Measurements from ENCODE around the gene AACS. TPM values are rescaled to one million over a fixed set of nuclear protein-coding genes. Genes with fewer than 3 reads are reported as not detected.

Gene AACS
- total RNA-seq, 1 experiment from 2014 or later: 31.3 TPM

GRCh38 chr12:125143491-125143890 is 78.3 kb downstream of the AACS start:
- POLR2A ChIA-PET: no interaction called here
- intact Hi-C loops (cut with micrococcal nuclease; ENCODE audit: unreplicated experiment): no loop called here
- H3K9me3 Mint-ChIP-seq (ENCODE audit: unreplicated experiment): no peaks in the 10 kb centered on the region
- H3K4me3 Mint-ChIP-seq (ENCODE audit: unreplicated experiment): no peak overlapping the region
- H3K27ac Mint-ChIP-seq (ENCODE audit: unreplicated experiment): no peak overlapping the region
- Histone ChIP-seq H3K4me1 (no peaks in the 10 kb centered on the region), H3K36me3 (ENCODE audit: control insufficient read depth, insufficient read depth, low read length) (no peaks in the 10 kb centered on the region), H3K27me3 (replicated peaks; ENCODE audit: control insufficient read depth, insufficient read depth, low read length) (no peaks in the 10 kb centered on the region), H3K4me3 (ENCODE audit: low read depth, low read length) (no peak overlapping the region), H3K9me3 (no peaks in the 10 kb centered on the region)
- H3K4me1 Mint-ChIP-seq (ENCODE audit: low read depth, unreplicated experiment): no peaks in the 10 kb centered on the region
- peaks cover 12% of the 10 kb centered on the region for H3K36me3 Mint-ChIP-seq (ENCODE audit: insufficient read depth, unreplicated experiment)
- no peak for DNase-seq
- CTCF ChIA-PET: no interaction called here
- TF ChIP-seq CTCF (IDR thresholded peaks at IDR 0.05; ENCODE audit: insufficient read depth in 1 of 2, low read depth in 1 of 2, low read length in 1 of 2, severe bottlenecking in 1 of 2, unreplicated experiment in 1 of 2): no peak
- no TSS peak for BruUV-seq (replicated peaks)
- H3K27me3 Mint-ChIP-seq (ENCODE audit: insufficient read depth, unreplicated experiment): no peaks in the 10 kb centered on the region

- Histone ChIP-seq H3K27me3 (replicated peaks; ENCODE audit: control insufficient read depth, insufficient read depth, low read length) (no peaks in the 10 kb centered on the region), H3K4me1 (no peaks in the 10 kb centered on the region), H3K9me3 (no peaks in the 10 kb centered on the region), H3K4me3 (ENCODE audit: low read depth, low read length) (no peak overlapping the region), H3K36me3 (ENCODE audit: control insufficient read depth, insufficient read depth, low read length) (no peaks in the 10 kb centered on the region)
- Mint-ChIP-seq H3K4me3 (ENCODE audit: unreplicated experiment) (no peak overlapping the region), H3K9me3 (ENCODE audit: unreplicated experiment) (no peaks in the 10 kb centered on the region), H3K4me1 (ENCODE audit: low read depth, unreplicated experiment) (no peaks in the 10 kb centered on the region), H3K36me3 (ENCODE audit: insufficient read depth, unreplicated experiment) (peaks cover 12% of the 10 kb centered on the region), H3K27me3 (ENCODE audit: insufficient read depth, unreplicated experiment) (no peaks in the 10 kb centered on the region), H3K27ac (ENCODE audit: unreplicated experiment) (no peak overlapping the region)
- ChIA-PET POLR2A (no interaction called here), CTCF (no interaction called here)
- no peak for TF ChIP-seq CTCF (IDR thresholded peaks at IDR 0.05; ENCODE audit: insufficient read depth in 1 of 2, low read depth in 1 of 2, low read length in 1 of 2, severe bottlenecking in 1 of 2, unreplicated experiment in 1 of 2)
- DNase-seq: no peak
- no TSS peak for BruUV-seq (replicated peaks)
- intact Hi-C loops (cut with micrococcal nuclease; ENCODE audit: unreplicated experiment): no loop called here
These were observed 80.0 kb downstream of the AACS start for GRCh38 chr12:125145196-125145595.

- Mint-ChIP-seq H3K27ac (ENCODE audit: unreplicated experiment) (no peak overlapping the region), H3K4me1 (ENCODE audit: low read depth, unreplicated experiment) (no peaks in the 10 kb centered on the region), H3K27me3 (ENCODE audit: insufficient read depth, unreplicated experiment) (no peaks in the 10 kb centered on the region), H3K9me3 (ENCODE audit: unreplicated experiment) (no peaks in the 10 kb centered on the region), H3K36me3 (ENCODE audit: insufficient read depth, unreplicated experiment) (peaks cover 5% of the 10 kb centered on the region), H3K4me3 (ENCODE audit: unreplicated experiment) (no peak overlapping the region)
- CTCF ChIA-PET: no interaction called here
- no peaks in the 10 kb centered on the region for H3K27me3 ChIP-seq (replicated peaks; ENCODE audit: control insufficient read depth, insufficient read depth, low read length)
- no peak for TF ChIP-seq CTCF (IDR thresholded peaks at IDR 0.05; ENCODE audit: insufficient read depth in 1 of 2, low read depth in 1 of 2, low read length in 1 of 2, severe bottlenecking in 1 of 2, unreplicated experiment in 1 of 2)
- no peak overlapping the region for H3K4me3 ChIP-seq (ENCODE audit: low read depth, low read length)
- no peaks in the 10 kb centered on the region for H3K36me3 ChIP-seq (ENCODE audit: control insufficient read depth, insufficient read depth, low read length)
- intact Hi-C loops (cut with micrococcal nuclease; ENCODE audit: unreplicated experiment): no loop called here
- no TSS peak for BruUV-seq (replicated peaks)
- H3K4me1 ChIP-seq: no peaks in the 10 kb centered on the region
- no peaks in the 10 kb centered on the region for H3K9me3 ChIP-seq
- no peak for DNase-seq
- POLR2A ChIA-PET: no interaction called here
These were observed 83.1 kb downstream of the AACS start for GRCh38 chr12:125148316-125148715.
